ENCODE measurements around the gene PRRC2A.
A peak's percentile ranks its signal among the peaks of the same experiment; 100 is the strongest.

The PRRC2A gene

DNA sequence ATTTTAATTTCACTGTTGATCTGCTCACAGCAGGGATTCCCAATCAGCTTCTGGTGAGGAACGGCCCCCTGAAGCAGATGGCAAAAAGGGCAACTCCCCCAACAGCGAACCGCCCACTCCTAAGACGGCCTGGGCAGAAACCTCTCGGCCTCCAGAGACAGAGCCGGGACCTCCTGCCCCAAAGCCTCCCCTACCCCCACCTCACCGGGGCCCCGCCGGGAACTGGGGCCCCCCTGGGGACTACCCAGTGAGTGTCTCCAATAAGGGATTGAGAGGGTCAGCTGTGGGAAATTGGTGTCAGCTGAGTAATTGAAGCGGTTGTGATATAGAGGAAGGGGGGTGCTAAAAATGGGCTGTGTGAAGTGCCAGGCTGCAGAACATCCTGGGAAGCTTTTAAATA lies 6.4 kb downstream of the PRRC2A start:
- no peak for DNase-seq

DNA sequence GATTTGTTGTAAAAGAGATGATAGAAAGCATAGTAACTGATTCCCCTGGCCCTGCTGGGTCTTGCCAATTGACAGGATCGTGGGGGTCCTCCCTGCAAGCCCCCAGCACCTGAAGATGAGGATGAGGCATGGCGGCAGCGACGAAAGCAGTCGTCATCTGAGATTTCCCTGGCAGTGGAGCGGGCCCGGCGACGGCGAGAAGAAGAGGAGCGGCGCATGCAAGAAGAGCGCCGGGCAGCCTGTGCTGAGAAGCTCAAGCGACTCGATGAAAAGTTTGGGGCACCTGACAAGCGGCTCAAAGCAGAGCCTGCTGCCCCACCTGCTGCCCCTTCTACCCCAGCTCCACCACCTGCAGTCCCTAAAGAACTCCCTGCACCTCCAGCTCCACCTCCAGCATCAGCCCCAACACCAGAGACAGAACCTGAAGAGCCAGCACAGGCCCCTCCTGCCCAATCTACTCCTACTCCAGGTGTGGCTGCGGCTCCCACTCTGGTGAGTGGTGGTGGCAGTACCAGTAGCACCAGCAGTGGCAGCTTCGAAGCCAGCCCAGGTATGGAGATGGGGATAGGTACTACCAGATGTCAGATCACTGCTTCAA lies 7.3 kb downstream of the PRRC2A start:
- no peak for DNase-seq

DNA sequence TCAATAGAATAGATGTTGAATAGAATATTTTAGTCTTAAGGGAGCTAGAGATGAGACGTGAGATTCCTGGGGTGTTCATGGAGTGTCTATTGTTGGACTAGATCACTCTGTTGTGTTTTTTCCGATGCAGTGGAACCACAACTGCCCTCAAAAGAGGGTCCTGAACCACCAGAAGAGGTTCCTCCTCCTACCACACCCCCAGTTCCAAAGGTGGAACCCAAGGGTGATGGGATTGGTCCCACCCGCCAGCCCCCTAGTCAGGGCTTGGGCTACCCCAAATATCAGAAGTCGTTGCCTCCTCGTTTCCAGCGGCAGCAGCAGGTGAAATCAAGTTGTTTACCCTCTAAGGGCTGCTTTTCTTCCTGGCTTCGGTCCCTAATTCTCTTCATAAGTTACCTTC lies 8.5 kb downstream of the PRRC2A start:
- no peak for DNase-seq

DNA sequence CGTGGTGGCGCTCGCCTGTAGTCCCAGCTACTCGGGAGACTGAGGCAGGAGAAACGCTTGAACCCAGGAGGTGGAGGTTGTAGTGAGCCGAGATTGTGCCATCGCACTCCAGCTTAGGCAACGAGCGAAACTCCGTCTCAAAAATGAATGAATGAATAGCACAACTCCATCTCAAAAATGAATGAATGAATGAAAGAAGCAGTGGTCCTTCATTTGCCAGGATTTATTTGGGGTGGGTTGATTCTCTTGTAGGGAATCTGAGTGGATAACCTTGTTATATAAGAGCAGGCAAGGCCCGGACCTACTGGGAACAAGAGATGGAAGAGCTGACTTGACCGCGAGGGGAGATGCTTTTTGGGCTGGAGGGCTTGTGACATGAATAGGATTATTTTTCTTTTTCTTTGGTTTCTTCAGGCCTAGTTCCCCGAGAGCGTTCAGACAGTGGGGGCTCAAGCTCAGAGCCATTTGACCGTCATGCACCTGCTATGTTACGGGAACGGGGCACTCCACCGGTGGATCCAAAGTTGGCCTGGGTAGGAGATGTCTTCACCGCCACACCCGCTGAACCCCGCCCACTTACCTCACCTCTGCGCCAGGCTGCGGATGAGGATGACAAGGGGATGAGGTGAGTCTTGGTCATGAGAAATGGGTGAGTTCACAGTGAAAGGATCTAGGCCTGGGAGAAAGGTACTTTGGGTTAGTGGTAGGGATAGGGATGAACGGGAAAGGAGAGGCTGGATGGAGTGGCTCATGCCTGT lies 9.8 kb downstream of the PRRC2A start:
- no peak for DNase-seq

DNA sequence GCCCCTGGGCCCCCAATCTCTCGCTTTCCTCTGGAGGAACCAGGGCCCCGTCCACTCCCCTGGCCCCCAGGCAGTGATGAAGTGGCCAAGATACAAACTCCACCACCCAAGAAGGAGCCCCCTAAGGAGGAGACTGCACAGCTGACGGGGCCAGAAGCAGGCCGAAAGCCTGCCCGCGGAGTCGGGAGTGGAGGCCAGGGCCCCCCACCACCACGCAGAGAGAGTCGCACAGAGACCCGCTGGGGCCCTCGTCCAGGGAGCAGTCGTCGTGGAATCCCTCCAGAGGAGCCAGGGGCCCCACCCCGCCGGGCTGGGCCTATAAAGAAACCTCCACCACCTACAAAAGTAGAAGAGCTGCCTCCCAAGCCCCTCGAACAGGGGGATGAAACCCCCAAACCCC lies 10.7 kb downstream of the PRRC2A start:
- no peak for DNase-seq

DNA sequence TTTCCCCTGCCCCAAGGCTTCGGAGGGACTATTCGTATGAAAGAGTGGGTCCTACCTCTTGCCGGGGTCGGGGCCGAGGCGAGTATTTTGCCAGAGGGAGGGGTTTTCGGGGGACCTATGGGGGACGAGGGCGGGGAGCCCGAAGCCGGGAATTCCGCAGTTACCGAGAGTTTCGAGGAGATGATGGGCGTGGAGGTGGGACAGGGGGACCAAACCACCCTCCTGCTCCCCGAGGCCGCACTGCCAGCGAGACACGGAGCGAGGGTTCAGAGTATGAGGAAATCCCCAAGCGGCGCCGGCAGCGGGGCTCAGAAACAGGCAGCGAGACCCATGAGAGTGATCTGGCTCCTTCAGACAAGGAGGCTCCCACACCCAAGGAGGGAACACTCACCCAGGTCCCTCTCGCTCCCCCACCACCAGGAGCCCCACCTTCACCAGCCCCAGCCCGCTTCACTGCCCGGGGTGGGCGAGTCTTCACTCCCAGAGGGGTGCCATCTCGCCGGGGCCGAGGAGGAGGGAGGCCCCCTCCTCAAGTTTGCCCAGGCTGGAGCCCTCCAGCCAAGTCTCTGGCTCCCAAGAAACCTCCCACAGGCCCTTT lies 11.3 kb downstream of the PRRC2A start:
- no peak for DNase-seq

DNA sequence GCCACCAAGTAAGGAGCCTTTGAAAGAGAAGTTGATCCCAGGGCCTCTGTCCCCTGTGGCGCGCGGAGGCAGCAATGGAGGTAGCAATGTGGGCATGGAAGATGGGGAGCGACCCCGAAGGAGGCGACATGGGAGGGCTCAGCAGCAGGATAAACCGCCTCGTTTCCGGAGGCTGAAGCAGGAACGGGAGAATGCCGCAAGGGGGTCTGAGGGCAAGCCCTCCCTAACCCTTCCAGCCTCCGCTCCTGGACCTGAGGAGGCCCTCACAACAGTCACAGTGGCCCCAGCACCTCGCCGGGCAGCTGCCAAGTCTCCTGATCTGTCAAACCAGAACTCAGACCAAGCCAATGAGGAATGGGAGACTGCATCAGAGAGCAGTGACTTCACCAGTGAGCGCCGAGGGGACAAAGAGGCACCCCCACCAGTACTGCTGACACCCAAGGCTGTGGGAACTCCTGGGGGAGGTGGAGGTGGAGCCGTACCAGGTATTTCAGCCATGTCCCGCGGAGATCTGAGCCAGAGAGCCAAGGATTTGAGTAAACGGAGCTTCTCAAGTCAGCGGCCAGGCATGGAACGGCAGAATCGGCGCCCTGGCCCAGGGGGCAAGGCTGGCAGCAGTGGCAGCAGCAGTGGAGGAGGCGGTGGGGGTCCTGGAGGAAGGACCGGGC lies 11.9 kb downstream of the PRRC2A start:
- DNase-seq = no peak

DNA sequence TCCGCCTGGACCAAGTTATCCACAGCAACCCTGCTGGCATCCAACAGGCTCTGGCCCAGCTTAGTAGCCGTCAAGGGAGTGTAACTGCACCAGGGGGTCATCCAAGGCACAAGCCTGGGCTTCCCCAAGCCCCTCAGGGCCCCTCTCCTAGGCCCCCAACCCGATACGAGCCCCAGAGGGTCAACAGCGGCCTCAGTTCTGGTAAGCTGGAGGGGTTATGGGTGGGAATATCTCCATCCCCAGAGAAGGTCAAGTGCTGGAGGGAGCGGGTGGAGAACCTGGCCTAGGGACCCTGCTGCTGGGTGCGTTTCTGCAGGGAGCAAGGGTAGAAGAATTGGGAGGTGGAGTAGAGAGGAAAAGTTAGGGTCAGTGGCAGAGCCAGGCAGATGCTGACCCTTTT lies 12.9 kb downstream of the PRRC2A start:
- DNase-seq = no peak

DNA sequence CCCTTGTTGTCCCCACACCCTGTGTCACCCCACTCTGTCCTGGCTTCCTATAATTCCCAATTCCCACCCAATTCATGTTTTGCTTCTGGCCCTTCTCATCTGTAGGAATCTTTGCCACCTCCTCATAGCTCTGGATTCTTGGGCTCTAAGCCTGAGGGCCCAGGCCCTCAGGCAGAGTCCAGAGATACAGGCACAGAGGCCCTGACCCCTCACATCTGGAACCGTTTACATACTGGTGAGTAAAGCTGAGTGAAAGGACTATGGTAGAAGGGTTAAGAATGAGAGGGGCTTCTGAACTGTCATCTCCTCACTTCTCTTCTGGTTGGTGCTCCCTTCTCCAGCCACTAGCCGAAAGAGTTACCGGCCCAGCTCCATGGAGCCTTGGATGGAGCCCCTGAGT lies 13.6 kb downstream of the PRRC2A start:
- DNase-seq = no peak

DNA sequence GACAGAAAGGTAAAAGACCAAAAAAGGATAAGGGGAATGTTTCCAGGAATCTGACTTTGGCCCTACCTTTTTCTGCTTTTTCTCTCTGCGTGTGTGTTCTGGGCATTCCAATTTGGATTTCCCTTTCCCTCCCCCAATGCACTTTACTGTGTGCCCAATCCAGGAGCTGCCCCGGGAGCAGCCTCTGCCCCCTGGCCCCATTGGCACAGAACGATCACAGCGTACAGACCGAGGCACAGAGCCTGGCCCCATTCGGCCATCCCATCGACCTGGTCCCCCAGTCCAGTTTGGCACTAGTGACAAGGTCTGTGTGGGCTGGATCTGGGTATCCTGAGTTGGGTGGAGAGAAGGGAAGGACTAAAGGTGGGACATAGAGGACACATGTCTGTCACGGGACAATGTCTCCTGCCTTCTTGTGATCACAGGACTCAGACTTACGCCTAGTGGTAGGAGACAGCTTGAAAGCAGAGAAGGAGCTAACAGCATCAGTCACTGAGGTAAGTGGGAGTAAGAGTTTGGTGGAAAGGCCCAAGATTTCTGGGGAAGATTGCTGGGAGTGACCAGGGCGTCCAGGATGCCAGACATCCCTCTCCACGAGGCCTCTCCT lies 14.6 kb downstream of the PRRC2A start:
- DNase-seq = no peak

DNA sequence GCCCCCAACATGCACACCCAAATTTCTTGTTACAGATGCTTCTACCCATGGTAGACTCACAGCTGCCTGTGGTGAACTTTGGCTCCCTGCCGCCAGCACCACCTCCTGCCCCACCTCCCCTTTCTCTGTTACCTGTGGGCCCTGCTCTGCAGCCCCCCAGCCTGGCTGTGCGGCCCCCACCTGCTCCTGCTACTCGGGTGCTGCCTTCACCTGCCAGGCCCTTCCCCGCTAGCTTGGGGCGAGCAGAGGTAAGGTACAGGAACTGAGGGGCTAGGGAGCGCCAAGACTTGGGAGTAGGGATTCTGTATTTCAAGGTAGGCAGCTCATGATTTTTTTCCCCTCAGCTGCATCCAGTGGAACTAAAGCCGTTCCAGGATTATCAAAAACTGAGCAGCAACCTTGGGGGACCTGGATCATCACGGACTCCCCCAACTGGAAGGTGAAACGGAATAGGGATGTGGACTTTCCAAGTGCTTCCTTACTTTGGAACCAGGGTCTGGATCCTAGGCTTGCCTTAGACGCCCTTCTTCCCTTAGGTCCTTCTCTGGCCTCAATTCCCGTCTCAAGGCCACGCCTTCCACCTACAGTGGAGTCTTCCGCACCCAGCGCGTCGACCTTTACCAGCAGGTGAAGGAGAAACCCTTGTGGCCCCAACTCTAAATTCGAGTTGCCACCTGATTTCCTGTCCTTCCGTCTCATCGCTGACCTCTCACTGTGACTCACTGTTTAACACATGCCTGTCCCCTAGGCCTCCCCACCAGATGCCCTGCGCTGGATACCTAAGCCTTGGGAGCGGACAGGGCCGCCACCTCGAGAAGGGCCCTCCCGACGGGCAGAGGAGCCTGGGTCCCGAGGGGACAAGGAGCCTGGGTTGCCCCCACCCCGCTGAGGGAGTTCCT lies 16.4 kb downstream of the PRRC2A start:
- DNase-seq = no peak

DNA sequence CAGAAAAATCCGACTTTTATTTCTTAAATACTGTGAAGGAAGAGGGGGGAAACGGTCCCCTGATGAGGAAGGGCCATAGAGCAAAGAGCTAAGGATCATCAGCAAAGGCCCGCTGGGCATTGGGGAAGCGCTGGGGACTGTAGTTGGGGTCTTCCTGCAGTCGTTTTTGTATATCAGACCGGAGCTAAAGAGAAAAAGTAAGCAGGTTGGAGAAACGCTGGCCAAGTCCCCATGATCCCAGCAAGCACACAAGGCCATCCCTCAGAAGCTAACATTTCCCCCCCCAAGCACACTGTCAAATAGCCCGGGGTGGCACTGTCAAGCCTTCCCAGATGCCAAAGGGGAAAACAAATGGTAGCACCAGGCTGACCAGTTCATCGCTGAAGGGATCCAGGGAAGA lies 18.5 kb downstream of the PRRC2A start:
- DNase-seq = no peak

DNA sequence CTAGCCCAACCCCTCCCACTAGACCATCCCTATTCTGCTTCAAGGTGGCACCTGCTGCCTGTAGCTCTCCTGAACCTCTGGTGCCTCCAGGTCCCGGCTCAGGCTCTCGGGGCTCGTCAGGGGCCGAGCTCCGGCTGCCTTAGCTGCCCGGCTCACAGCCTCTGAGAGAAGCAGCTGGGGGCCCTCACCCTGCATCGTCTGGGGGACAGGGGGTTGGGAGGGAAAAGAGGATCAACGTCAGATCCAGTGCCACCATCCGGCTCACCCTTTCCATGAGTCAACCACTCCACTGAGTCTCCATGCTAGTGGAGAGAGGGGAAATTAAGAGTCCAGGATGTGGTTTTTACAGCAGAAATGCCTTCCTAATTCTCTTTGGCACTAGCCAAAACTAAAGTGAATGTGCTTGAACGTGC lies 18.9 kb downstream of the PRRC2A start:
- DNase-seq = no peak

DNA sequence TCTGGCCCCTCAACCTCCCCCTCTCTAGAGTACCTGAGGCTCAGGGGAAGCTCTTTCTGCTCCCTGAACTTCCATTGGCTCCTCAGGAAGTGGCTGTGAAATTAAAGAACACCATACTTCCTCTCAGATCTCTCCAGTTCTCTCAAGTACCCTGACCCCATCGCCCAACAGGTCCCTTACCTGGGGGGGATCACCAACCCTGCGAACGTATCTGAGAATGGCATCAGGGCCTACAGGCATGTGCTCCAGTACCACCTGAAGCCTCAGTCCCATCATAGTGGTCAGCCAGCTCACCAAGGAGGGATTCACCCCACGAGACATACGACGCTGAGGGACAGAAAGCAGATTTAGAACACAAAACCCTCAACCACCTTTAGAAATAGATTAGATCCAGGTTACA lies 20.1 kb downstream of the PRRC2A start:
- DNase-seq = no peak

DNA sequence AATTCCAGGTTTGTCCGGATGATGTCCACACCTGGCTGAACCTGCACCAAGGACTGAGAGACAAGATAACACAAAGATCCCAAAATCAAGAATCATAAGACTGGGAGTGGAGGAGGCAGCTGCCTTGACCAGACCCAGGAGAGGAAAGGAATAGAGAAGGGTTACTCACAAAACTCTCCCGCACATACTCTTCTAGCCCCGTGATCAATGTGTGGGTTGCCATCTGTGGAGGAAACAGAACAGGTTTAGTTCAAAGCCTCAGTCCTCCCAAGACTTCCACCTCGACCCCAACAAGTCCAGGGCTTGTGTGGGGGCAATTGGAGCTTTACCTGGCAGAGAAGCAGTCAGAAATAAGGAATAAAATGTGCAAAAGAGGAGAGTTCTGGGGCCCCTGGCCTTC lies 20.9 kb downstream of the PRRC2A start:
- DNase-seq = no peak

DNA sequence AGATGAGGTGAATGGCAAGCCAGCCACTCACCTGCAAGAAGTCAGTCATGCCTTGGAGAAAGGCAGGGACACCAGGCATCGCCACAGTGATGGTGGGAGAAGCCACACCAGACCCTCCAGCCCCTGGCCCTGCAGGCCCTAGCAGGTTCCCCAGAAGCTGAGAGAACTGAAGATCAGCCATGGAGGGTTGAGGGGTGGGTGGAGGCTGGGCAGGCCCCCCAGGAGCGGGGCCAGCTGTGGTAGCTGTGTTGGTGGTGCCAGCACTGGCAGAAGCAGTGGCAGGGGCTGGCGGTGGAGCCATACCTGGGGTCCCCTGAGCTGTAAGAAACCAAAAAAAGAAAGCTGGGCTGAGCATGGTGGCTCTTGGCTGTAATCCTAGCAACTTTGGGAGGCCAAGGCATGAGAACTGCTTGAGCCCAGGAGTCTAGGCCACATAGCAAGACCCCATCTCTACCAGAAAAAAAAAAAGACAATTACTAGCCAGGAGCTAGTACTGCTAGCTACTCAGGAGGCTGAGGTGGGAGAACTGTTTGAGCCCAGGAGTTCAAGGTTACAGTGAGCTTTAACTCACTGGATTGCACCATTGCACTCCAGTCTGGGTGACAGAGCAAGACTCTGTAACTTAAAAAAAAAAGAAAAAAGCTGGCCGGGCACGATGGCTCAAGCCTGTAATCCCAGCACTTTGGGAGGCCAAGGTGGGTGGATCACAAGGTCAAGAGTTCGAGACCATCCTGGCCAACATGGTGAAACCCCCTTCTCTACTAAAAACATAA lies 22.5 kb downstream of the PRRC2A start:
- no peak for DNase-seq

DNA sequence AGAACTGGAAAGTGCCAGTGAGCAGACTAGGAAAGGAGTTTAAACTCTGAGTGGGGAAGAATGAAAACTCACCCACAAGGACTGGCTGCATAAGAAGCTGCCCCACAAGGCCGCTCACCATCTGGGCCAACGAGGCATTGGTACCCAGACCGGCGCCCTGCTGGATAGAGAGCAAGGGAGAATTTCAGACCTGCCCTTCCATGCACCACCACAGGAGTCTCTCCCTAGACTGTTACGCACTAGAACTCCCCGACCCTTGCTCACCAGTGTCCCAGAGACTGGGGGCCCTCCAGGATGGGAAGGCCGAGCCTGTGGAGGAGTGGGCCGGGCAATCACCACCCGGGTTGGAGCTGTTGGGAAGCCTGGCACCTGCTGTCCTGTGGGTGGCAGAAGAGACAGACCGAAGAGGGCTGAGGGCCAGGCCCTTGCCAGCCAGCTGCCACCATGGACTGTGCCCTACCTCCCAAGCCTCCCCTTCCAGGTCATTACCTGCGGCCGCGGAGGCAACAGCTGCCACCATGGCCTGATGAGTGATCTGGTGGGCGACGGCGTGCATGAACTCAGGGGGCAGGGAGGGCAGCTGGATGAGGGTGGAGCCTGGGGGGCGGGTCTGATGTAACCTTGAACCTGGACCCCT lies 23.4 kb downstream of the PRRC2A start:
- no peak for DNase-seq

DNA sequence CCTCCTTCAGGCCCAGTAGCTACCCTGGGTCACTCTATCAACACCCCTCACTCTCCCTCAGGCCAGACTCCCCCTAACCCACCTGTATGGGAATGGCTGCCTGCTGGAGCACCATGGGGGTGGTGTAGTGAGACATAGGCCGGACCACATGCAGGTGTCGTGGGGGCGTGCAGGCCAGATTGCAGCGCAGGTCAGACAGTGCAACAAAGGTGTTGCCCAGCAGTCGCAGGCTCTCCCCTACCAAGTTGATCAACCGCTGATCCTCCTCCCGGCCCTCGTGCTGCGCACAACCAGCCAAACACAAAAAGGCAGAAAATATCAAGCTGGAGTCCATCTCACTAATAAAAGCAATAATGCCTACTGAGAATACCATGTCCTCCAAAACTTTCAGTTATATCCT lies 24.8 kb downstream of the PRRC2A start:
- no peak for DNase-seq

DNA sequence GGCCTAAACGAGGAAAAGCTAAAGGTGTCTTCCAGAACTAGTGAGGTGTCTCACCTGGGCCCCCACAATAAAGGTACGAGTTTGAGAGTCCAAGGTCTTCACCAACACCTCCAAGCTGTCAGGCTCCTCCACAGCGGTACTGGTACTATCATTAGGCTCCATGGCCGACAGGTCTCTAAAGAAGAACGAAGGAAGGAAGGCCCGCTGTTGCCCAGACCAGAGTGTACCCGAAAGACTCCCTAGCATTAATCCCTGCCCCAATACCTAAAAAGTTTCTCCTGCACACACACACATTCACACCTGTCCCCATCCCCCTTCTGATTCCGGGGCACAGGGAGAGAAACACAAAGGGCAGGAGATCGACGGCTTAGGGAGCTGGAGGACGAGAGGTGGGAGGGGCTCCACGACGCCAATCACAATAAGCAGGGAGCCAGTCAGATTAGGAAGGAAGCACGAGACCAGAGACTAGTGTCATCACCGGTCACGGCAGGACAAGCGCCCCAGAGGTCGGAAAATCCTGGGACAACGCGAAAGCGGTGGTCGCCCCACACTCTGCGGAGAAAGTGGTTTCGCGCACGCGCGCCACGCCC lies 31.2 kb downstream of the PRRC2A start:
- no peak for DNase-seq

DNA sequence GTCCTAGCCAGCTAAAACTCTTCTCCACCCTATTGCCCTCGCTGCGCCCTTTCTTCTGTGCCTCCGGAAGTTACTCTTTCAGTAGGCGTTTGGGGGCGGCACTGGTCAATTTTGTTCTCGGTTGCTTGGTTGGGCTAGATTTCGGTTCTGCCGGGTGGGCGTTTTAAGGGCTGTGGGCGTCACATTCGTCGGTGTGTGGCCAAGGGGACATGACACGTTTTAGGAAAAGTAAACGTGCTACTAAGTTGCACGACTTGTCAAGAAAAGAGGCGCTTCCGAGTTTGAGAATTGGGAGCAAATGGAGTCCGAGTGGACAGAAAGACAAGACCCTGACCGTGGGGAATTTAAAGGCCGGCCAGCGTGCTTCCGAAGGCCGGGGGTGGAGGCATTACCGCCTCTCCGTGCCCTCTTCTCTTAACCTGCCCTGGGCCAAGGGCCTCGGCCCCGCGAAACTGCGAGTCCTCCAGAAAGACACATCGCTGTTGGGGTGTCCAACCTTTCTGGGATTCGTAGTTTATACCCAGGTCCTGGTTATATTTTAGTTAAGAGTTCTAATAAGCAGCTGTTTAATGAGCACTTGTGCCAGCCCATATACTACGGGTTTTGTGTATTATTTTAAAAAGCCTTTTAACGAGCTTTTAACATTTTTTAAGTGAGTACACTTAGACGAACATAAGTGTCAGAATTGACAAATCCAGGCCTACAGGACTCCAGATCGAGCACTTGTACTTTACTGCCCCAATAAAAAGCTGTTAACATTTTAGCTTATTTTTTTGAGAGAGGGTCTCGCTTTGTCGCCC lies 32.6 kb downstream of the PRRC2A start:
- DNase-seq = peak; percentile 92
